BLaER1 treated with 17β-estradiol and CSF1 and Interleukin-3, amounts not matched to agents 10 nM and 100 nM (cell line): Measurements from ENCODE around the gene PERCC1.
A peak's percentile ranks its signal among the peaks of the same experiment; 100 is the strongest.

Experiments used
- H3K27ac ChIP-seq, 11 experiments: shearing (Covaris generic); formaldehyde crosslinking; 2 replicates each; pipeline ENCODE4 v1.8.1; 2022
- H3K27me3 ChIP-seq, 11 experiments: shearing (Covaris generic); formaldehyde crosslinking; 2 replicates each; pipeline ENCODE4 v1.8.1; 2022
- H3K36me3 ChIP-seq, 11 experiments: shearing (Covaris generic); formaldehyde crosslinking; 2 replicates each; pipeline ENCODE4 v1.8.1; 2022
- H3K4me1 ChIP-seq, 10 experiments: shearing (Covaris generic); formaldehyde crosslinking; 2 replicates each; pipeline ENCODE4 v1.8.1; 2022
- H3K4me2 ChIP-seq, 11 experiments: shearing (Covaris generic); formaldehyde crosslinking; 2 replicates each; pipeline ENCODE4 v1.8.1; 2022
- H3K4me3 ChIP-seq, 10 experiments: shearing (Covaris generic); formaldehyde crosslinking; 2 replicates each; pipeline ENCODE4 v1.8.1; 2022
- H3K9ac ChIP-seq, 11 experiments: shearing (Covaris generic); formaldehyde crosslinking; 2 replicates each; pipeline ENCODE4 v1.8.1; 2022
- H3K9me3 ChIP-seq, 11 experiments: shearing (Covaris generic); formaldehyde crosslinking; replicated peaks in 1 of 11; 2 replicates each; pipeline ENCODE4 v1.8.1; 2022
- H4K20me1 ChIP-seq, 11 experiments: shearing (Covaris generic); formaldehyde crosslinking; 2 replicates each; pipeline ENCODE4 v1.8.1; 2022
- Cebpa-rat ChIP-seq, 11 experiments: shearing (Covaris generic); IDR thresholded peaks; 2 replicates each; pipeline ENCODE4 v1.8.1; 2022

PERCC1 gene

GRCh38 chr16:1446296-1447080 is 15.6 kb downstream of the PERCC1 start:
- H4K20me1 ChIP-seq = peaks cover 0 to 58% (median 0%) of the 10 kb centered on the region in 11 experiments; a peak in 7 of 22 replicates
- peak overlapping the region in 10 of 11 experiments; percentile 69 to 98 (median 94); a peak in 19 of 22 replicates for H3K27ac ChIP-seq
- TF ChIP-seq Cebpa-rat (IDR thresholded peaks at IDR 0.05) = no peak
- H3K27me3 ChIP-seq = no peaks in the 10 kb centered on the region
- no peaks in the 10 kb centered on the region for H3K9me3 ChIP-seq
- H3K36me3 ChIP-seq = peaks cover 50 to 61% (median 54%) of the 10 kb centered on the region in 11 experiments
- H3K9ac ChIP-seq = peak overlapping the region; percentile 69 to 89 (median 82); a peak in 20 of 22 replicates
- peaks cover 30 to 65% (median 51%) of the 10 kb centered on the region in 10 experiments for H3K4me1 ChIP-seq
- H3K4me2 ChIP-seq = peak overlapping the region; percentile 90 to 100 (median 97)
- no peak overlapping the region; a peak in 2 of 20 replicates for H3K4me3 ChIP-seq

- 0 out of 22 replicates have a peak overlapping the region, but pooled peaks of 1 of the 11 experiments have one; percentile 10 for H3K27ac ChIP-seq
- no peak overlapping the region for H3K4me3 ChIP-seq
- no peak for TF ChIP-seq Cebpa-rat (IDR thresholded peaks at IDR 0.05)
- peaks cover 0 to 70% (median 0%) of the 10 kb centered on the region in 11 experiments; a peak in 7 of 22 replicates for H4K20me1 ChIP-seq
- peaks cover 65 to 76% (median 68%) of the 10 kb centered on the region in 11 experiments for H3K36me3 ChIP-seq
- no peak overlapping the region for H3K4me2 ChIP-seq
- no peaks in the 10 kb centered on the region for H3K27me3 ChIP-seq
- H3K9ac ChIP-seq = no peak overlapping the region; a peak in 1 of 22 replicates
- H3K4me1 ChIP-seq = peaks cover 30 to 61% (median 46%) of the 10 kb centered on the region in 10 experiments
- H3K9me3 ChIP-seq = no peaks in the 10 kb centered on the region
Observed at GRCh38 chr16:1447965-1448364, 17.1 kb downstream of the PERCC1 start.

GRCh38 chr16:1448536-1449116 is 17.7 kb downstream of the PERCC1 start:
- Histone ChIP-seq H3K27ac (no peak overlapping the region), H3K9me3 (no peaks in the 10 kb centered on the region), H3K36me3 (peaks cover 72 to 83% (median 75%) of the 10 kb centered on the region in 11 experiments), H3K9ac (no peak overlapping the region), H3K4me2 (no peak overlapping the region), H3K4me1 (peaks cover 30 to 60% (median 44%) of the 10 kb centered on the region in 10 experiments), H4K20me1 (peaks cover 0 to 75% (median 0%) of the 10 kb centered on the region in 11 experiments; a peak in 7 of 22 replicates), H3K4me3 (no peak overlapping the region), H3K27me3 (no peaks in the 10 kb centered on the region)
- no peak for TF ChIP-seq Cebpa-rat (IDR thresholded peaks at IDR 0.05)

- peaks cover 28 to 60% (median 44%) of the 10 kb centered on the region in 10 experiments for H3K4me1 ChIP-seq
- H3K9ac ChIP-seq = 0 out of 22 replicates have a peak overlapping the region, but pooled peaks of 1 of the 11 experiments have one; percentile 23
- H3K36me3 ChIP-seq = peaks cover 78 to 89% (median 82%) of the 10 kb centered on the region in 11 experiments
Observed at GRCh38 chr16:1449201-1449788, 18.4 kb downstream of the PERCC1 start.

GRCh38 chr16:1450218-1450617 is 19.3 kb downstream of the PERCC1 start:
- H3K4me1 ChIP-seq = peaks cover 19 to 60% (median 44%) of the 10 kb centered on the region in 10 experiments
- H3K4me2 ChIP-seq = no peak overlapping the region
- H3K4me3 ChIP-seq = no peak overlapping the region
- no peak for TF ChIP-seq Cebpa-rat (IDR thresholded peaks at IDR 0.05)
- H3K9ac ChIP-seq = peak overlapping the region in 3 of 11 experiments; percentile 4 to 28 (median 10); a peak in 2 of 22 replicates
- peaks cover 0 to 91% (median 0%) of the 10 kb centered on the region in 11 experiments; a peak in 7 of 22 replicates for H4K20me1 ChIP-seq
- H3K36me3 ChIP-seq = peaks cover 88 to 99% (median 91%) of the 10 kb centered on the region in 11 experiments
- no peaks in the 10 kb centered on the region for H3K9me3 ChIP-seq
- no peaks in the 10 kb centered on the region for H3K27me3 ChIP-seq
- peak overlapping the region in 4 of 11 experiments; percentile 19 to 42 (median 26); a peak in 6 of 22 replicates for H3K27ac ChIP-seq

More at GRCh38 chr16:1449201-1449788, 18.4 kb downstream of the PERCC1 start:
- TF ChIP-seq Cebpa-rat (IDR thresholded peaks at IDR 0.05) = no peak
- Histone ChIP-seq H3K9me3 (no peaks in the 10 kb centered on the region), H3K4me2 (no peak overlapping the region), H3K27me3 (no peaks in the 10 kb centered on the region), H3K27ac (peak overlapping the region in 1 of 11 experiments; percentile 42; a peak in 2 of 22 replicates), H4K20me1 (peaks cover 0 to 82% (median 0%) of the 10 kb centered on the region in 11 experiments; a peak in 7 of 22 replicates), H3K4me3 (no peak overlapping the region)

GRCh38 chr16:1450841-1451240 is 20.0 kb downstream of the PERCC1 start:
- no peak for TF ChIP-seq Cebpa-rat (IDR thresholded peaks at IDR 0.05)
- no peaks in the 10 kb centered on the region for H3K9me3 ChIP-seq
- H3K4me3 ChIP-seq = no peak overlapping the region
- H3K27ac ChIP-seq = peak overlapping the region in 5 of 11 experiments; percentile 14 to 42 (median 19); a peak in 4 of 22 replicates
- no peaks in the 10 kb centered on the region for H3K27me3 ChIP-seq
- H3K4me1 ChIP-seq = peaks cover 12 to 60% (median 44%) of the 10 kb centered on the region in 10 experiments
- peaks cover 94 to 99% (median 97%) of the 10 kb centered on the region in 11 experiments for H3K36me3 ChIP-seq
- no peak overlapping the region for H3K4me2 ChIP-seq
- H4K20me1 ChIP-seq = peaks cover 0 to 91% (median 0%) of the 10 kb centered on the region in 11 experiments; a peak in 8 of 22 replicates
- H3K9ac ChIP-seq = peak overlapping the region in 5 of 11 experiments; percentile 0 to 38 (median 10); a peak in 5 of 22 replicates

GRCh38 chr16:1451702-1452392 is 21.0 kb downstream of the PERCC1 start:
- Histone ChIP-seq H3K4me3 (no peak overlapping the region), H3K36me3 (peaks cover 95 to 100% (median 98%) of the 10 kb centered on the region in 11 experiments), H3K9me3 (no peaks in the 10 kb centered on the region)

GRCh38 chr16:1452530-1452929 is 21.7 kb downstream of the PERCC1 start:
- no peak for TF ChIP-seq Cebpa-rat (IDR thresholded peaks at IDR 0.05)
- Histone ChIP-seq H3K9me3 (no peaks in the 10 kb centered on the region), H4K20me1 (peaks cover 0 to 92% (median 2%) of the 10 kb centered on the region in 11 experiments; a peak in 12 of 22 replicates), H3K36me3 (peaks cover 94 to 100% (median 98%) of the 10 kb centered on the region in 11 experiments), H3K9ac (no peak overlapping the region; a peak in 1 of 22 replicates), H3K4me3 (no peak overlapping the region), H3K4me2 (no peak overlapping the region), H3K27ac (peak overlapping the region in 1 of 11 experiments; percentile 42; a peak in 2 of 22 replicates), H3K27me3 (no peaks in the 10 kb centered on the region), H3K4me1 (peaks cover 0 to 54% (median 42%) of the 10 kb centered on the region in 10 experiments; a peak in 18 of 20 replicates)

More at GRCh38 chr16:1451702-1452392, 21.0 kb downstream of the PERCC1 start:
- no peak overlapping the region for H3K4me2 ChIP-seq
- H3K4me1 ChIP-seq = peaks cover 2 to 55% (median 42%) of the 10 kb centered on the region in 10 experiments
- peaks cover 0 to 91% (median 0%) of the 10 kb centered on the region in 11 experiments; a peak in 9 of 22 replicates for H4K20me1 ChIP-seq
- no peak for TF ChIP-seq Cebpa-rat (IDR thresholded peaks at IDR 0.05)
- H3K9ac ChIP-seq = peak overlapping the region in 4 of 11 experiments; percentile 0 to 52 (median 19); a peak in 5 of 22 replicates
- H3K27ac ChIP-seq = peak overlapping the region in 3 of 11 experiments; percentile 19 to 42 (median 23); a peak in 4 of 22 replicates
- H3K27me3 ChIP-seq = no peaks in the 10 kb centered on the region
